GM21717 (cell line): ENCODE measurements around the gene FAM107B.

Experiments used
- ATAC-seq: cut with Tn5 transposase; IDR thresholded peaks from one replicate; pipeline ENCODE4 v1.9.1; 2021; ENCODE audit warnings: mild to moderate bottlenecking, moderate library complexity; ENCODE audit not compliant: unreplicated experiment

FAM107B gene

DNA sequence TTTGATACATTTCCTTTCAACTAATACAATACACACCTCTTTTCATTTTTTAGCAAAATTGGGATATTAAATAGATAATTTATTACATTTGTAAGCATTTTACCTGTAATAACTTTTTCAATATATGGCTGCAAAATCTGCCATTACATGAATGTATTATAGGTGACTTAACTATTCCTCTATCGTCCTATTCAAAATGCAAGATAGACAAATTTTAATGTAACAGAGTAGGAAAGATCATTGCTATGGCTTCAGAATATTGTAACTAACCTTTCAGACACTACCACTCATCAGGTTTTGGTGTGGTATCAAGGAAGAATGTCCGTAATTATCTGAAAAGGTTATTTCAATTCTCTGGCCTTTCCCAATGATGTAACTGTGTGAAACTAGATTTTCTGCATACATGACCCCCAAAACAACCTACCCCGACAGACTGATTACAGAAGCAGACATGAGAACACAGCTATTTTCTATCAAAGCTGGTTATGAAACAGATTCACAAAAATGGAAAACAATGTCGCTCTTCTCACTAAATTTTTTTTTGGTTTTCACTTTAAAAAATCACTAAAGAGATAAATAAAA is 211.2 kb downstream of the FAM107B start:
- ATAC-seq: no peak

DNA sequence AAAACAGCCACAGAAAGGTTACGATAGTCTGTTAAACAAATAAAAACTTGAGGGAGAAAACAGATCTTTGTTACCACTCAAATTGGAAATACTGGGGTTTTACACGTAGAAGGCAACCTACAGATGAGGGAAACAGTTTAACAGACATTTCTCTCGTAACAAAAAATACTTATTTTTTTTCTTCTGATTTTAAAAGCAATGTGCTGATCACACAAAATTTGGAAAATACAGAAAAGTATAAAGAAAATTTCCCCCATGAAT is 211.7 kb downstream of the FAM107B start:
- ATAC-seq: no peak

DNA sequence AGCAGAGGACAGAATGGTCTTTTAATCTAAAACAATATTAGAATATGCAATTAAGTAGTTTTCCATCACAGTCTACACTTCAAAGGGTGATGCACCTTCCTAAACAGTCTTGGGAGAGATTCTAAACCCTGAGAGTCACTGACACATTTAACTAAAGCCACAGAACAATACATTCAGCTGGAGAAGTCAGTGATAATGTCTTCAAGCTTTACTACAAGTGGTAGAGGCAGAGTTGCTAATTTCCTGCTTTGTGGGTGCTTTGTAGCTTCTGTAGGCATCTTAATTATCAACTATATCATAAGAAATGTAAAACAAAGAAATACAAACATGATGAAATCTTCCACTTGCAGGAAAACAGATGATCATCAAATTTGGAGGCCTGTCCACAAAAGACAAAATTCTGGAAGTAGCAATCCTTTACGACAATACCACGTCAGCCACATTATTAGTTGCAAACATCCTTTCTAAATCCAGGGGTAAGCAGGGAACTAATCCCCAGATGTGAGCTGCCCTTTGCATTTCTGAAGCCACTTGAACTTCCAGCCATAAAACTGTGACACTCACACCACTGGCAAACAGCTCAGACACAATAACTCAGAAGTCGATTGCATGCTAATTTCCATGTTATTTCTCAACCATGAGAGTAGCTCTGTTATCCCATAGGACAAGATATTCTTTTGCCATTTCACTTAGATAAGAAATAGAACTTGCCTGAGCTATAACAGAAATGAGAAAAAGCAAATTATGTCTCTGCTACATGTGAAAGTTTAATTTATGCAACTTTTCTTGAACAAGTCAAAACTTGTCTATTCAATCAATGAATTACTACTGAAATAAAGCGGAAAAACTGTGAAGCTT is 212.2 kb downstream of the FAM107B start:
- no peak for ATAC-seq

DNA sequence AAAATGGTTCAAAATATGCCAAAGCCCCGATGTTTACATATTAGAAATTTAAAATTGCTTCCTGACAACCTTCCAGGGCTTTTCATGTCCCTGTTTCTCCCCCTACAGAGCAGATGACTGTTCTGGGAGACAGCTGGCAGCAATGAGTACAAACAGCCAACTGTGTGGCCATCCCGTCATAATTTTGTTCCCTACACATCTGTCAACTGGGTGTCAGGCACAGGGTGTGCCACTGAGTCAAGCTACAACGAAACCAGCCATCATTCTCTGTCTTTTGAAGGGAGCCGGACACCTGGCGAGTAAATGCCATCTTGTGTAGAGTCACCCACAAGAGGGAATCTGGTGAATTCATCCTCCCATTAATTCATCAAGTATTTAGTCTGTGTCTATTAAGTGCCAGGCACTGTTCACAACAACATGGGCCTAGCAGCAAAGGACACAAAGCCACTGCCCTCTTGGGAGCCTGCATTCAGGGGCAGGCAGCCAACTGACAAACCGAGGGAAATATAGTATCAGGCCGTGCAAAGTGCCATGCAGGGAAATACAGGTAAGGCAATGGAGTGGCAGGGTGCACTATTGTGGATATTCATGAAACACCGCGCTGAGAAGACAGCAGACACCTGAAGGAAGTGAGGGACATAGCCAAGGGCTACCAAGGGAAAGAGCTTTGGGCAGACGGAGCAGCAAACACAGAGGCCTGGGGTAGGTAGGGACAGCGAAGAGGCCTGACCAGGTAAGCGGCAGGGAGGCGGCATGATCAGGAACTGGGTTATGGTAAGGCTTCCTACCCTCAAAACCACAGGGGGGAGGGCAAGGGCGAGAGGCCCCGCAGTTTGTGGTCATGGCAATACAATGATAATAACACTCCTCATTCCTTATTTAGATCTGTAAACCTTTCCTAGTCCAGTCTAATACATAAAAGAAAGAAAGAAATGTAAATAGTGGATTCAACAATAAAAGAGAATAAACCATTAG is 213.6 kb downstream of the FAM107B start:
- ATAC-seq: no peak

DNA sequence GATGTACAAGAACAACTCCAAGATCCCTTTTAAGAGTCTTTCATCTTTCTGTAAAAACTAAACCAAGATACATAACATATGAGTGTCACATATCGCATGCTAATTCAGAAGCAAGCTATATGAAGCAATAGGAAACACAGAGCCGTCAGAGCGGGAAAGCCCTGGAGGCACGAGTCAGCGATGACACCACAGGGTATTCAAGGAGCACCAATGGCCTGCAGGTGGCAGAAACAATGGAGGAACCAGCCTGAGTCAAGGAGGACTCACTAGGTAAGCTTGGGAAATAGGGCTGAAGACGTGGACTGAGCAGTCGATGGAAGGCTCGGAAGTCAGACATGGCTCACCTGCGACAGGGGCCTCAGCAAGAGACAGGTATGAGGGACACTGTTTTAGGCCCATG is 214.4 kb downstream of the FAM107B start:
- no peak for ATAC-seq

DNA sequence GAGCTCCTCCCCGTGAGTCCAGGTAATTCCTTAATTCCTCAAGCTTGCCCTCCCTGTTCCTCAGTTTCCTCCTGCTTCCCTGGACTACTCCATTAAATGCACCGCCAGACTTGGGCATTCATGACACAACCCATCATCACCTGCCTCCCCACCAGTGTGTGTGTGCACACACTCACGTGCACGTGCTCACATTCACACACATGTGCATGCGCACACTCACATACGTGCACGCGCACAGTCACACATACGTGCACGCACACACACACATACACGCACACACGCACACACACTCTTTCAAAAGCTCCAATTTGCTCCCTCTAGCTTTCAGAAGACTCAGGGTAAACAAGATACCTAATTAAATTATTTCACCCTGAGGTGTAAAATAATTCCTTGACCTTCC is 216.7 kb downstream of the FAM107B start:
- no peak for ATAC-seq

DNA sequence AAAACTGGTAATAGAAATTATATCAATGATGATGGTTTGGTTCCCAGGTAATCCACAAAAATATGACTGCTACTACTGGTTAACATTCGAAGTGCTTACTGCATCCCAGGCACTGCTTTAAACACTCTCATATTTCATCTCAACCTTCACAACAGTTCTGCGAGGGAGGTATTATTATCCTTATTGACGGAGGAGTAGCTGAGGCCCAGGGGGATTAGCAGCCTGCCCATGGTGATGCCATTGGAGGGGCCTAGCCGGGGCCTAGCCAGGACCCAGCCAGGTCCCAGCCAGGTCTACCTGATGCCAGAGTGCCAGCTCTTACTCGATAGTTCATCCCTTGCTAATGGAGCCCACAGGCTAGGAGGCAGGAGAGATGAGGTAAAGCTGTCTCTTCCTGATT is 217.1 kb downstream of the FAM107B start:
- no peak for ATAC-seq

DNA sequence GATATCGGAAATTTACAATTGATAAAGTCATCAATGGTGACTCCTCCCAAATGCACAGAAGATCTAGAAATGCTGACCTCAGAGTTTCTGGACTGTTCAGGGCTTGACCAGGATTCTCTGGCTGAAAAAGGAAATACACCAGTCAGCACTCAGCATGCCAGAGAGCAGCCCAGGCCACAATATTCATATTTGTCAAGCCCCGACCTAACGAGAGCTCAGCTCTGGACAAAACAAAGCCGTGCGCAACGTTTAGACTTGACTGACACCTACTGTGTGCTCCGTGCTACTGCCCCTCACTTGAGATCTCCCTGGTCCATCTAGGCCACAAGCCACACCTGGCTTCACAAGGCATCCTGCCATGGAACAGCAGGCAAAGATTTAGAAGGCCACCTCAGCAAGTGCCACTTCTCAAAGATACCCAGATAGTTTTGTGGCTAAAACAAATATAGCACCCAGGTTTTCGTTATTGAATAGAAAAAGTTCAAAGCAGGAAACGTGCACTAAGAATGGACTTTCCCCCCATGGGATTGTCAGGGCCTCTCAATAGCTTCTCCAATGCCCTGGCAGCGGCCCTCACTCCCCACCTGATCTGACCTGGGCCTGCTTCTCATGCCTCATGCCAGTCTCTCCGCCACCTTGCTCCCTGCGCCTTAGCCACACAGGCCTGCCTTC is 218.3 kb downstream of the FAM107B start:
- ATAC-seq: peak; percentile 56

DNA sequence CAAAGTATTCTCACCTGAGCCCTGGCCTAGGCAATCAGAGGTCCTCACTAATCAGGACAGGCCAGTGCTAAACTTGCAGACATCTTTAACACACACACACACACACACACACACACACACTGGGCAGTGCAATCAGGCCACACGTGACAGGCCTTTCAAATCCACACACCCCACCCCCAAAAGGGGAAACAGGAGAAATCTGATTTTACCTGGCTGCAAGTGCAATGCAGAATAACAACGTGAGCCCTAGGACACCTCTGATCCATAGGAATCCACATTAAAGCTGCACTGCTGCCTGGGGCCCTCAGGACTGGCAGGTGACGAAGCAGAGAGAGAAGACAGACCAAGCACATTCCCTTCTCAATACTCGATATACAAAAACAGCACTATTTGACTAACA is 218.9 kb downstream of the FAM107B start:
- no peak for ATAC-seq

DNA sequence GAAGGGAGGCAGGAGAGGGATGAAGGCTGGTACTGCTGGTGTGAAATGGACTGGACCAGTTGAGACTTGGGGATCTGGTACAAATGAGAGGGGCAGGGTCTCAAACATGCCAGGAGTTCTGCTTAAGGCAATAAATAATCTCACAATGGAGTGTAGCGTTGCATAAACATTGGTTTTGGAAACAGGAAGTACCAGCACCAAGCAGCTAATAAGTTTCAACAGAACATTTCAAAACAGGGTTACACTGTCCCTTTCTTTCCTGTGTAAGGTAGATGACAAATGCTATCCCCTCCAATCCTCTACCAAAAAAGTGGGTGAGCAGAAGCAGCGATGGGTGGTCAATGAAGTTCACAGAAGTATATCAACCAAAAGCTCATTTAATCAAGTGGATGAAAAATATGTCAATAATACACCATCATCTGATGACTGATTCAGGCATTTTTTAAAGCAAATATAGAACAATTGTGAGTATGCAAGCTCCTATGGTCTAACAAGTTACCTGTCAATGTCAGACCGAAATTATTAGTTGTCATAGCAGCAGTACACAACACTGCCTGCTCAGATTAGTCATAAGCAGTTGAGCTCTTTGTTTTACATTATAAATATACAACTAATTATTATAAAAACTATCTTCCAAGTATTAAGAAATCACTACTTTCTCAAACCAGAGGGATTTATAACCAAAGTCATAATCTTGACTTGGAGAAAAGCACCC is 220.0 kb downstream of the FAM107B start:
- ATAC-seq: no peak

DNA sequence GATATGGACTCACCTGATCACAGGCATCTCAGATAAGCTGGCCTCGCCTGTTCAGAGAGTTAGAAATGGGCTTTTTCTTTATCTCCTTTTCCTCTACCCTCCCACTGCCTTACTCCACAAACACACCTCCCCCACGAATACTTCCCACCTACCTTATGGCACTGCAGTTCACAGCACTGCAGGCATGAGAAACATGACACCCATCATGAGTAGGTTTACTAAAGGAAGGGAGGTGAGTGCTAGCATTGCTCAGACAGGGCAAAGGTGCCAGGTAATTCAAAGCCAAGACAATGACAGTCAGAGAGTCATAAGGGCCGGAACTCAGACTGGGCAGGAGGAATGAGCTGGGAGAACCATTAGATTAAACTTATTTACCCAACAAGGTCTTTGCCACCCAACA is 220.6 kb downstream of the FAM107B start:
- ATAC-seq: no peak

DNA sequence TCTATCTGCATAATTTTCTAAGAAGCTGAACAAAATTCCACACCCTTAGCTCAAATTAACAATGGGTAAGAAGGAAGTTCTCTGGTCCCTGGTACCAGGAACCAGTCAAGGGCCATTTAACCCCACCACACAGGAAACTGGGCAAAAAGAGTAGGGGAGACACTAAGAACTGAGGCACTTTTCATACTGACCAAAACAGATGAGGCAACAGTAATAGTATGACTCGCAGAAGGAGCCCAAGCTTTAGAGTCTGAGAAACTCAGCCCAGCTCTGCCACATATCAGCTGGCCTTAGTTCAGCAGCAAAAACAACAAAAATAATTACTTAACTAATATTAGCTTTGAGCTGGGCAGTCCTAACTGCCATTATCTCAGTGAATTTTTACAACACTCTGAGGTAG is 221.2 kb downstream of the FAM107B start:
- no peak for ATAC-seq

DNA sequence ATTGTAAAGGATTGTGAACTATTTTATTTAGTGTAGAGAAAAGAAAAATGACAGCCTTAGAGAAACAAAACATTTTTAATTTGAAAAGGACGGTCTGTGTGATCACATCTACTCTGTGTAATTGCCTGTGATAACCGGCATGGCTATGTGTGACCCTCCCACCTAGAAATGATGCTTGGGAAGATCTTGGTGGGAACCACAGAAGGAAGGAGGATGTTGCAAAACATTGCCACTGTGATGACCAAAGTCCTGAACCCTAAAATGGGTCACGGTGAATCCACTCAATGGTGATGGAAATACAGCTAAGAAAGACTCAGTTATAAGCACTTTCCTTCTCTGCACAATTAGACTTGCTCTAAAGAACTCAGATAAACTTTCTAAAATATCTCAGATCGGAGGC is 222.7 kb downstream of the FAM107B start:
- no peak for ATAC-seq

DNA sequence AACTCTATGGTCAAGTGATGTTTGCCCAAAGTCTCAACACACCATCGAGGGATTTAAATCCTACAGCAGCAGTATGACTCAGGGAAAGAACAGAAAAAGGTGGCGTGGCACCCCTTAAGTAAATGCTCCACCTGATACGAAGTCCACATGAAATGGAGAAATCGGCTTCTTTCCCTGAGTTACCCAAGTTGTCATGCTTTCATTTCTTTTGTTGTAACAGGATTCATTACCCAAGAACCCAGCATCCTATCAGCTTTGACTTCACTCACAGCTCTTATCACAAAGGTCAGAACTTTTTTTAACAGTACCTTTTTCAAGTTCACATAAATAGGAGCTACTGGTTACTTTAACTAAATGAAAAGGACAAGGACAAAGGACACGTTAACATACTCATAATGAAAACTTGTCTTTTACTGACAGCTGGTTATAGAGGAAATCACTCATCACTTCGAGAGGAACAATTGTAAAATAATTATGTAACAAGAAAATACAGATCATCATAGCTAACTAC is 224.2 kb downstream of the FAM107B start:
- ATAC-seq: no peak

DNA sequence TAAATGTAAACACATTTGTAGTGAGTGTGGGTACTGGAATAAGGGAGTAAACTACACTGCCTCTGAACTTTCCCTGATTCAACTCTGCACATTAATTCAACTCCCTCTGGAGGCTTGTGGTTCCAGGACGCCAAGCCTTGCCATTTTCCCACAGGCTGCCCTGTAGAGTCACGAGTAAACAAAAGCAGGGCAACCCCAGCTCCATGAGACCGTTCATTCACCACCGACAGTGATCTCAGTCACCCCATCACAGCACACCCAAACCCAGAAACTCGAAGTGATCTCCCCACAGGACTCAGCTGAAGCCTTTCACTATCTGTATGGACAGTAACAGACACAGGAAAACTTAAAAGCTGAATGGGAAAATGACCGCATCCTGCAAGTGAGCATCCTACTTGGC is 225.2 kb downstream of the FAM107B start:
- ATAC-seq: no peak

DNA sequence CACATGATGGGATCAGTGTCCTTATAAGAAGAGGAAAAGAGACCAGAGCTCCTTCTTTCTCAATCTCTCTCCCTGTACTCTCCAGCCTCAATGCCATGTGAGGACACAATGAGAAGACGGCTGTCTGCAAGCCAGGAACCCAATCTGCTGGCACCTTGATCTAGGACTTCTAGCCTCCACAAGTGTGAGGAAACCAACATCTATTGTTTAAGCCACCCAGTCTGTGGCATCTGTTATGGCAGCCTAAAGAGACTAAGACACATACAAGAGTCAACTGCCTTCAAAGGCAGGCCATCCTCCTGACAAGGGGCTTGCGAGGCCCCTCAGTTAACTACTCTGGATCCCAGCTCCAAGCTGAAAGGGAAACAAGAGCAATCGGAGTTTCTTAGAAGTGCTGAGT is 225.7 kb downstream of the FAM107B start:
- ATAC-seq: no peak

DNA sequence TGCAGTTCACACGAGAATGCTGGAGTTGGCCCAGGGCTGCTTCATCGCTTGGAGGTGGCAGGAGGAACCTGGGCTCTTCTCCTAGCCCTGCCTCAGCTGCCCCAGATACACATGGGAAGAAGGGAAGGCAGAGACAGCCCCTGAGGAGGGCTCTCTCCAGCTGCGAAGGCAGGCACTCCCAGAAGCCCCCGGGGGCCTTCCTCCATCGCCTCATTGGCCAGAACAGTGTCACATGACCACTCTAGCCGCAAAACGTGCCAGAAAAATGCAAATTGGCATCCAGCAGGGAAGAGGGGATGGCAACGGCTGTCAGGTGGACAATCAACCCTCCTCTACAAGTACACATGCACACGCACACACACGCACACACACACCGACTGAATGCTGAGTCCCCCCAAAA is 226.2 kb downstream of the FAM107B start:
- no peak for ATAC-seq

DNA sequence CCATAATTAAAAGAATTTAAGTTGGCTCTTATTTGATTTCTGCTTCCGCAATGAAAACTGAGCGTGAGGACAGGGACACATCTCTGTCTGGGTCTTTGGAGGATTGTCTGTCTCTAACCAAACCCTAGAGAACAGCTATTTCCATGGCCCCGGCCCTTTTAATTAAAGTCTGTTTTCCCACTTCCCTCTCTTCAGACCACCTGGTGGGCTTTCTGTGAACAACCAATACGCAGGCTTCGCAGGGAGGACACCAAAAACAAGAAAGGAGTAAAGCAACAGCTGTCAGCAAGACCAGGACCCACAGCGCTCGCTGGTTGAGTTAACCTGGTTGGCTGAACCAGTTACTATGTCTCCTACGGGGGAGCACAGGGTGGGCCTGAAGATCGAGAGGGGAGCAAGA is 226.9 kb downstream of the FAM107B start:
- ATAC-seq: no peak

DNA sequence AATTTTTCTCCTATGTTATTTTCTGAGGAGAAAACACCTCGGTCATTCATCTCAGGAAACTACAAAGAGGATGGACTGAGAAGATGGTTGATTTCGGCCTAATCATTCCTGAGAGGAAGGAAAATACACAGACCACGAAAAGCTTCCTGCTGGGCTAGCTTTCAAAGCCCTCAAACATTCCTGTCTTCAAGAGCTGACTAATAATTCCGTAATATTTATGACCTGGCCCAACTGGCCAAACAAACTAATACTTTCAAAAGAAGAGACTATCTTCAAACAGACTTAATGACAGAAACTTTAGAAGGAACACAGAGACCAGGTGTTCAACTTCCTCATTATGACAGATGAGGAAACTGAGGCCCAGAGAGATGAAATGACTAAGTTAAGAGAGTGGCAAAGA is 228.9 kb downstream of the FAM107B start:
- ATAC-seq: no peak

DNA sequence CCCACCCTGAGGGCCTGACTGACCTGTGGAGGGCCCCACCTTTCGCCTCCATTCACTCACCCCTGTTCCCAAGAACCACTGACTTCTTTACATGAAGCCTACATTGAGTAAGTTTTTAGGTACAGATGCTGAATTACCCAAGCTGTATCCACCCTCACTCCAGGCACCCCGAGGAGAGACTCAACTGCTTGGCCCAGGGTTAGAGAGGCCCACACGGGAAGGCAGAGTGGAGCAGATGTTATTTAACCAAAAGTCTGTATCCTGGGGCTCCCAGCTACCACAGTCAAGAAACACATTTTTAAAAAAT is 230.8 kb downstream of the FAM107B start:
- ATAC-seq: no peak
